Neural crest cell (in vitro differentiated cells): ENCODE results near the gene SGSH. TPM values are rescaled to one million over a fixed set of nuclear protein-coding genes. Genes with fewer than 3 reads are reported as not detected.

Experiments used
- DNase-seq: peaks from one replicate; pipeline ENCODE4 v3.0.0; 2021; ENCODE audit warnings: low read depth, mixed read lengths, low spot score
- H3K27ac Mint-ChIP-seq: one replicate; pipeline ENCODE4 v1.8.0; 2021; ENCODE audit warnings: mild to moderate bottlenecking, mixed read lengths; ENCODE audit not compliant: unreplicated experiment
- H3K27me3 Mint-ChIP-seq: 2 replicates; pipeline ENCODE4 v1.8.0; 2021; ENCODE audit warnings: low read depth, mild to moderate bottlenecking, mixed read lengths
- H3K36me3 Mint-ChIP-seq: 2 replicates; pipeline ENCODE4 v1.8.0; 2021; ENCODE audit warnings: low read depth, mild to moderate bottlenecking, mixed read lengths
- H3K4me1 Mint-ChIP-seq: 2 replicates; pipeline ENCODE4 v1.8.0; 2021; ENCODE audit warnings: mixed read lengths
- H3K4me3 Mint-ChIP-seq: one replicate; pipeline ENCODE4 v1.8.0; 2021; ENCODE audit warnings: mild to moderate bottlenecking, mixed read lengths
- H3K9me3 Mint-ChIP-seq: 2 replicates; pipeline ENCODE4 v1.8.0; 2021; ENCODE audit warnings: mixed read lengths
- total RNA-seq: library from RNA; stranded (reverse); gene quantifications from 2 replicates; pipeline ENCODE4 v1.2.1, GENCODE V29; 2021
- TF ChIP-seq, protein P1 (sequence below): fragments of 200-600 bp; sonication (generic); conservative IDR thresholded peaks from 2 replicates; pipeline ENCODE4 v1.5.0; 2021; ENCODE audit warnings: antibody characterized with exemption, mild to moderate bottlenecking

The SGSH gene
- total RNA-seq, 1 donor from 2014 or later = 32.8 TPM

GRCh38 chr17:80189611-80190010 is 30.5 kb downstream of the SGSH start:
- H3K9me3 Mint-ChIP-seq = no peaks in the 10 kb centered on the region
- TF ChIP-seq, protein P1, sequence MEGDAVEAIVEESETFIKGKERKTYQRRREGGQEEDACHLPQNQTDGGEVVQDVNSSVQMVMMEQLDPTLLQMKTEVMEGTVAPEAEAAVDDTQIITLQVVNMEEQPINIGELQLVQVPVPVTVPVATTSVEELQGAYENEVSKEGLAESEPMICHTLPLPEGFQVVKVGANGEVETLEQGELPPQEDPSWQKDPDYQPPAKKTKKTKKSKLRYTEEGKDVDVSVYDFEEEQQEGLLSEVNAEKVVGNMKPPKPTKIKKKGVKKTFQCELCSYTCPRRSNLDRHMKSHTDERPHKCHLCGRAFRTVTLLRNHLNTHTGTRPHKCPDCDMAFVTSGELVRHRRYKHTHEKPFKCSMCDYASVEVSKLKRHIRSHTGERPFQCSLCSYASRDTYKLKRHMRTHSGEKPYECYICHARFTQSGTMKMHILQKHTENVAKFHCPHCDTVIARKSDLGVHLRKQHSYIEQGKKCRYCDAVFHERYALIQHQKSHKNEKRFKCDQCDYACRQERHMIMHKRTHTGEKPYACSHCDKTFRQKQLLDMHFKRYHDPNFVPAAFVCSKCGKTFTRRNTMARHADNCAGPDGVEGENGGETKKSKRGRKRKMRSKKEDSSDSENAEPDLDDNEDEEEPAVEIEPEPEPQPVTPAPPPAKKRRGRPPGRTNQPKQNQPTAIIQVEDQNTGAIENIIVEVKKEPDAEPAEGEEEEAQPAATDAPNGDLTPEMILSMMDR = no peak
- H3K4me1 Mint-ChIP-seq = peaks cover 33% of the 10 kb centered on the region
- no peak for DNase-seq
- no peaks in the 10 kb centered on the region for H3K36me3 Mint-ChIP-seq
- H3K27ac Mint-ChIP-seq = peak overlapping the region; percentile 62
- H3K4me3 Mint-ChIP-seq = no peak overlapping the region
- no peaks in the 10 kb centered on the region for H3K27me3 Mint-ChIP-seq

DNA sequence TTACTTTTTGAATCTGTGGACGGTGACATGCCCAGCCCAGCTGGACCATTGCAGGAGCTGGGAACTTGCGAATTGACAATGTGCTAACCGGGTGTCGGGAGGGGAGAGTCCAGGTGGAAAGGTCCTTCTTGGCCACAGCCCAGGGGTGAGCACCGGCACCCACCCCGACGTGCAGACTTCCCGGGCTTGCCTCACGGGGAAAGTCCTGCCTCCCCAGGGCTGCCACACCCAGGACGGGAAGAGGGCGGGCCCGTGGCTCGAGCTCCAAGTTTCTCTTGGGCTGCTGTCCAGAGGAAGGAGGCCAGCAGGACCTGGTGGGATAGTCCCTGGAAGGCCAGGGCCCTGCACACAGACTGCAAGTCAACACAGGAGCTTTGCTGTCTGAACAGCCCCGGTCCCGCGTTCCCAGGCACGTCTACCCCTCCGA is 32.6 kb downstream of the SGSH start:
- Mint-ChIP-seq H3K27me3 (no peaks in the 10 kb centered on the region), H3K4me1 (peaks cover 30% of the 10 kb centered on the region), H3K4me3 (no peak overlapping the region), H3K27ac (no peak overlapping the region), H3K9me3 (no peaks in the 10 kb centered on the region), H3K36me3 (no peaks in the 10 kb centered on the region)
- TF ChIP-seq, protein P1 = no peak
- DNase-seq = no peak

GRCh38 chr17:80187090-80187489 is 33.0 kb downstream of the SGSH start:
- TF ChIP-seq, protein P1 = no peak
- Mint-ChIP-seq H3K9me3 (no peaks in the 10 kb centered on the region), H3K4me1 (peaks cover 25% of the 10 kb centered on the region), H3K27me3 (no peaks in the 10 kb centered on the region), H3K36me3 (no peaks in the 10 kb centered on the region), H3K4me3 (no peak overlapping the region), H3K27ac (no peak overlapping the region)
- no peak for DNase-seq

DNA sequence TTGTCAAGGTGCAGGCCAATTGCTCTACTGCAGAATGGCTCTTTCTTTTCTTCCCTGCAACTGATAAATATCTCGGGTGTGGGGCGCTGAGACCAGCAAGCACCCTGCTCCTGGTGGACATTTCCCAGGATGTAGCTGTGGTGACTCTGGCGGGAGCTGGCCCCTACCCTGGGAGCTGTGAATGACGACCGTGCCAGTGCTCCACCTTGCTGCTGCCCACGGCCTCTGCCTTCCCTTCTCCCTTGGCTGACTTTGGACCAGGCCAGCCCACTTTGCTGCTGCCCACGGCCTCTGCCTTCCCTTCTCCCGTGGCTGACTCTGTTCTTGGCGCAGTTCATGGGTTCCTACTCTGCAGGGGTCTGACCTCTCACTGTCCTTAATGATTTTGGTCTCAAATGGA is 34.2 kb downstream of the SGSH start:
- TF ChIP-seq, protein P1 = no peak
- DNase-seq = no peak
- Mint-ChIP-seq H3K27ac (no peak overlapping the region), H3K9me3 (no peaks in the 10 kb centered on the region), H3K4me3 (no peak overlapping the region), H3K4me1 (peaks cover 16% of the 10 kb centered on the region), H3K27me3 (no peaks in the 10 kb centered on the region), H3K36me3 (no peaks in the 10 kb centered on the region)

DNA sequence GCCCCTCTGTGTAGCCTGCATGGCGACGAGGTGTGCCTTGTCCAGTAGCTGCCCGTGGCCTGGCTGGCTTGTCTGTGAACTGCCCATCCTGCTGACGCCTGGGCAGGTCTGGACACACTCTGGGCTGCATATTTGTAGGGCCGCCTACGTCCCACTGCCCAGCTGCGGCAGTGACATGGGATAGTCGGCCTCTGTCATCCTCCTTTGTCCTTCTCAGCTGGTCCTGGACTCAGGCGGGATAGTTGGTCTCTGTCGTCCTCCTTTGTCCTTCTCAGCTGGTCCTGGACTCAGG is 35.8 kb downstream of the SGSH start:
- Mint-ChIP-seq H3K36me3 (no peaks in the 10 kb centered on the region), H3K27me3 (no peaks in the 10 kb centered on the region), H3K27ac (peak overlapping the region; percentile 96), H3K4me1 (peaks cover 14% of the 10 kb centered on the region), H3K4me3 (no peak overlapping the region), H3K9me3 (no peaks in the 10 kb centered on the region)
- TF ChIP-seq, protein P1 = no peak
- DNase-seq = no peak
